Osteocyte (in vitro differentiated cells): ENCODE results near the gene GARIN5B. TPM values are rescaled to one million over a fixed set of nuclear protein-coding genes. Genes with fewer than 3 reads are reported as not detected.
A peak's percentile ranks its signal among the peaks of the same experiment; 100 is the strongest.
"Not testable (repeated sequence)": the region's sequence is repeated elsewhere in the genome, so short reads cannot be mapped to it uniquely, and the experiment has no call there.

ENCODE experiments used
- DNase-seq: peaks from one replicate; pipeline ENCODE4 v3.0.0; 2021; ENCODE audit warnings: mixed read lengths; ENCODE audit not compliant: unreplicated experiment; ENCODE audit errors: extremely low spot score
- H3K27ac Mint-ChIP-seq: one replicate; pipeline ENCODE4 v1.8.0; 2021; ENCODE audit warnings: mild to moderate bottlenecking, mixed read lengths; ENCODE audit not compliant: unreplicated experiment
- H3K27me3 Mint-ChIP-seq: one replicate; pipeline ENCODE4 v1.8.0; 2021; ENCODE audit warnings: mixed read lengths; ENCODE audit not compliant: unreplicated experiment
- H3K36me3 Mint-ChIP-seq: one replicate; pipeline ENCODE4 v1.8.0; 2021; ENCODE audit warnings: mixed read lengths; ENCODE audit not compliant: unreplicated experiment
- H3K4me1 Mint-ChIP-seq: one replicate; pipeline ENCODE4 v1.8.0; 2021; ENCODE audit warnings: mixed read lengths; ENCODE audit not compliant: unreplicated experiment
- H3K4me3 Mint-ChIP-seq: one replicate; pipeline ENCODE4 v1.8.0; 2021; ENCODE audit warnings: mild to moderate bottlenecking, moderate library complexity, mixed read lengths; ENCODE audit not compliant: unreplicated experiment
- H3K9me3 Mint-ChIP-seq: one replicate; pipeline ENCODE4 v1.8.0; 2021; ENCODE audit warnings: mixed read lengths; ENCODE audit not compliant: unreplicated experiment
- CTCF ChIP-seq: fragments of 200-600 bp; sonication (generic); IDR thresholded peaks from 2 replicates; pipeline ENCODE4 v1.5.0; 2021; ENCODE audit warnings: antibody characterized with exemption, mild to moderate bottlenecking, moderate library complexity
- long read RNA-seq: library from polyadenylated mRNA; unstranded; transcript quantifications from one replicate; pipeline ENCODE4 v2.0.0, GENCODE V29; 2021
- total RNA-seq: library from RNA; stranded (reverse); gene quantifications from 2 replicates; pipeline ENCODE4 v1.2.1, GENCODE V29; 2021

Gene GARIN5B
- total RNA-seq = not detected in 2 replicates
- long read RNA-seq = 0 reads

GRCh38 chr19:55362990-55363716 lies at the start of gene GARIN5B:
GARIN5B (minus strand) TSS chr19:55363260; CDS start chr19:55363066, 194 bp downstream.
- Mint-ChIP-seq H3K27ac (peak within 1 kb of the TSS; percentile 34), H3K4me1 (peaks cover 13% of the 10 kb centered on the region), H3K9me3 (no peaks in the 10 kb centered on the region), H3K27me3 (no peaks in the 10 kb centered on the region), H3K36me3 (no peaks in the 10 kb centered on the region), H3K4me3 (no peak within 1 kb of the TSS)
- no peak for DNase-seq
- TF ChIP-seq CTCF = no peak

DNA sequence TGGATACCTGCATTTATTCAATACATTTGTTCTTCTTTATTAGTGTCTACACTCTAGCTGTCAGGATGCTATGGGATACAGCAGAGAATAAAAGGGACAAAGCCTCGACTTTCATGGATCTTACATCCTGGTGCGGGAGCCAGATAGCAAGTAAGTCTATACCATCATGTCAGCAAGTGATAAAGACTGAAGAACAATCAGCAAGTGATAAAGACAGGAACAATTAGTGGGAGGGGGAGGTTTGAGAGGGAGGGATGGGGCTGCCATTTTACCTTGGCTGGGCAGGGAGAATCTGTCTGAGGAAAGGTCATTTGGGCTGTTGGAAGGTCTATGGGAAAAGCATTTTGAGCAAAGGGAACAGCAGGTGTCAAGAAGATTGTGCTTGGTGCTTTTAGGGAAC lies 47.1 kb upstream of the GARIN5B start:
- TF ChIP-seq CTCF = no peak
- peak overlapping the region; percentile 68 for H3K27ac Mint-ChIP-seq
- no peak overlapping the region for H3K4me3 Mint-ChIP-seq
- H3K4me1 Mint-ChIP-seq = peaks cover 19% of the 10 kb centered on the region
- H3K36me3 Mint-ChIP-seq = peaks cover 9% of the 10 kb centered on the region
- H3K27me3 Mint-ChIP-seq = peaks cover 6% of the 10 kb centered on the region
- DNase-seq = no peak
- no peaks in the 10 kb centered on the region for H3K9me3 Mint-ChIP-seq

- H3K27ac Mint-ChIP-seq = peak overlapping the region; percentile 98
- H3K4me3 Mint-ChIP-seq, H3K36me3 Mint-ChIP-seq, H3K27me3 Mint-ChIP-seq, H3K9me3 Mint-ChIP-seq, DNase-seq: not testable (repeated sequence)
- H3K4me1 Mint-ChIP-seq = peaks cover 19% of the 10 kb centered on the region
Measured at GRCh38 chr19:55409179-55409578, 46.1 kb upstream of the GARIN5B start.

DNA sequence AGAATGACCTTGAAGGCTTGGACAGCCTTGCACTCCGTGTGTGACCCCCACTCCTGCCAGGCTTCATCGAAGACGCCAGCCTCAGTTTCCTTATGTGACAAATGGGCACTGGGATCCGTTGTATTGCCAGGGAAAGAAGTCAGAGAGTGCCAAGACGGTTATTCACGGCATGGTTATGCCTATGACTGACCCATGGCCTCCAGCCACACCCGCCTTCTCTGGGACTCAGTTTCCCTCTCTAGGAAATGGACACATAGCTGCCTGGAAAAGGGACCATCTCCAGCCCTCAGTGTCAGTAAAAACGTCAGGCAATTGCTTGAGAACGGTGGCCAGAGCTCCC lies 45.4 kb upstream of the GARIN5B start:
- Mint-ChIP-seq H3K27ac (peak overlapping the region; percentile 98), H3K27me3 (peaks cover 4% of the 10 kb centered on the region)
- no peak for DNase-seq

DNA sequence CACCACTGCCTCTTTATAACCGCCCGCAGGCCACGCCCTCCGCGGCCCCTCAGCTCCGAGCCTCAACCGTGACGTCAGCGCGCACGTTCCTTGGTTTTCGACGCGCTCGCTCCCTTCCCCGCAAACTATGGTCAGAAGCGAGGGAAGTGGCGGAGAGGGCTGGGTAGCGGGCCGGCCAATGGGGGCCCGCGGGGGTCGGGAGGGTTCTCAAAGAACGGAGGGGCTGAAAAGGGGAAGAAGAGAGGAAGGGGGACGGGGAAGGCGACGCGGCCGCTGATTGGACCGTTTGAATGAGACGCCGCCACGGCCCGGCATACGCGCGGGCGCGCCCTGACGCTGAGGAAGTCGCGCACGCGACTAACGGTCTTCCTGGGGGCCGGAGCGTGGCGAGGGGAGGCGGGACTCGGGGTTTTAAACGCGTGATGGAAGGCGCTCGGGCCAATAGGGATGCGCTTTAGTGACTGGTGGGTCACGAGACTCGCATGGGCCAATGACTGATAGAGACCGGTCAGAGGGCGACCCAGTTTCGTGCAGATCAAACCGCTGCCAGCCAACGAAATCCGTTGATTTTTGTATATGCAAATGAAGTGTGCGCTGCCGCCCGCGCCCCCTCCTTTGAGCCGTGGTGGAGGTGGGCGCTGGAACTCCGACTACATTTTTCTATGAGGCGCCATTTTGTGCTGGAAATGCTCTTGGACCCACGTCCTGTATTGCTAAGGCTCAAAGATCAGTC lies 44.9 kb upstream of the GARIN5B start:
- H3K27me3 Mint-ChIP-seq = peaks cover 4% of the 10 kb centered on the region
- H3K9me3 Mint-ChIP-seq = no peaks in the 10 kb centered on the region
- peak overlapping the region; percentile 98 for H3K27ac Mint-ChIP-seq
- H3K4me3 Mint-ChIP-seq = peak overlapping the region; percentile 86
- peaks cover 17% of the 10 kb centered on the region for H3K36me3 Mint-ChIP-seq
- no peak for TF ChIP-seq CTCF
- H3K4me1 Mint-ChIP-seq = peaks cover 23% of the 10 kb centered on the region
- DNase-seq = peak; percentile 99

More for the DNA sequence above, 45.4 kb upstream of the GARIN5B start:
- no peak for TF ChIP-seq CTCF
- Mint-ChIP-seq H3K36me3 (peaks cover 14% of the 10 kb centered on the region), H3K9me3 (no peaks in the 10 kb centered on the region), H3K4me3 (peak overlapping the region; percentile 86), H3K4me1 (peaks cover 20% of the 10 kb centered on the region)

- H3K27me3 Mint-ChIP-seq, H3K9me3 Mint-ChIP-seq, DNase-seq: not testable (repeated sequence)
- Mint-ChIP-seq H3K4me1 (peaks cover 23% of the 10 kb centered on the region), H3K27ac (peak within 1 kb of the TSS; percentile 98), H3K4me3 (peak within 1 kb of the TSS; percentile 86), H3K36me3 (peaks cover 21% of the 10 kb centered on the region)
Measured at GRCh38 chr19:55407550-55407799, 44.4 kb upstream of the GARIN5B start, which contains the start of gene UBE2S. UBE2S (minus strand) TSS chr19:55407788; CDS start chr19:55407589, 199 bp downstream.
